ENCODE data around the gene TGM2.

DNA sequence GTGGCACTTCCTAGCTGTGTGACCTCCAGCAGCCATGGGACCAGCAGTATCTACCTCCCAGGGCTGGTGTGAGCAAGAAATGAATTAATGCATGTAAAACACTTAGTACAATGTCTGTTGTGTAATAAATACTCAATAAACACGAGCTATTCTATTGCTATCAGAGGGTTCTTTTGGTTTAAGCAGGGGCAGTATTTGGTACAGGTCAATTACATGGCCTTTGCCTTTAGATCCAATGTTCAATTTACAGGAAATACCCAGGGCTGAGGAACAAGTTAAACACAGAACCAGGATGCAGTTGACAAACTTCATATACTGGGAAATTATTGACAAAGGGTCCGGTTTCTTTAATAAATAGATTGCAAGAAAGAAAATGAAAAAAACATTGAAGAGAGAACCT lies 2.9 kb downstream of the TGM2 start:
- TF ChIP-seq, protein P1, sequence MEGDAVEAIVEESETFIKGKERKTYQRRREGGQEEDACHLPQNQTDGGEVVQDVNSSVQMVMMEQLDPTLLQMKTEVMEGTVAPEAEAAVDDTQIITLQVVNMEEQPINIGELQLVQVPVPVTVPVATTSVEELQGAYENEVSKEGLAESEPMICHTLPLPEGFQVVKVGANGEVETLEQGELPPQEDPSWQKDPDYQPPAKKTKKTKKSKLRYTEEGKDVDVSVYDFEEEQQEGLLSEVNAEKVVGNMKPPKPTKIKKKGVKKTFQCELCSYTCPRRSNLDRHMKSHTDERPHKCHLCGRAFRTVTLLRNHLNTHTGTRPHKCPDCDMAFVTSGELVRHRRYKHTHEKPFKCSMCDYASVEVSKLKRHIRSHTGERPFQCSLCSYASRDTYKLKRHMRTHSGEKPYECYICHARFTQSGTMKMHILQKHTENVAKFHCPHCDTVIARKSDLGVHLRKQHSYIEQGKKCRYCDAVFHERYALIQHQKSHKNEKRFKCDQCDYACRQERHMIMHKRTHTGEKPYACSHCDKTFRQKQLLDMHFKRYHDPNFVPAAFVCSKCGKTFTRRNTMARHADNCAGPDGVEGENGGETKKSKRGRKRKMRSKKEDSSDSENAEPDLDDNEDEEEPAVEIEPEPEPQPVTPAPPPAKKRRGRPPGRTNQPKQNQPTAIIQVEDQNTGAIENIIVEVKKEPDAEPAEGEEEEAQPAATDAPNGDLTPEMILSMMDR (IDR thresholded peaks at IDR 0.05), result no peak
- TF ChIP-seq EZH2 (IDR thresholded peaks at IDR 0.05; ENCODE audit: borderline replicate concordance, insufficient read depth, low read depth, low read length, poor library complexity, severe bottlenecking), result no peak
